ENCODE measurements around the gene ARHGEF5. TPM values are rescaled to one million over a fixed set of nuclear protein-coding genes. Genes with fewer than 3 reads are reported as not detected.
"Not testable (repeated sequence)": the region's sequence is repeated elsewhere in the genome, so short reads cannot be mapped to it uniquely, and the experiment has no call there.

Gene ARHGEF5
- total RNA-seq, 2 donors from 2014 or later: 73.8 to 80.5 TPM

DNA sequence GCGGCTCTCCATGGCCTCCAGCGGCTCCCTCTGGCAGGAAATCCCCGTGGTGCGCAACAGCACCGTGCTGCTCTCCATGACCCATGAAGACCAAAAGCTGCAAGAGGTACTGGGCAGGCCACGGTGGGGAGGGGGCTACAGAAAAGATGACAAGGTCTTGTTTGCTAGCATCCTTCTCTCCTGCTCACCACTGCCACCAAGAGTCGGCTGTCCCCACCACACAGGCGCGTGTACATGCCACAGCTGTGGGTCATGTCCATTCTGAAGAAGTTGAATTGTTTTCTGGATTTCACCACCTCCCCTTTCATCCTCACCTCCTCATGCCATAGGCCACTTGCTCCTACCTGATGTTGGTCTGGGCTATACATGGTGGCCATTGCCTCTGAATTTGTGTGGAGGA, 12.0 kb downstream of the ARHGEF5 start:
- intact Hi-C loops (cut with DNase I, micrococcal nuclease); ATAC-seq; DNase-seq: not testable (repeated sequence)

DNA sequence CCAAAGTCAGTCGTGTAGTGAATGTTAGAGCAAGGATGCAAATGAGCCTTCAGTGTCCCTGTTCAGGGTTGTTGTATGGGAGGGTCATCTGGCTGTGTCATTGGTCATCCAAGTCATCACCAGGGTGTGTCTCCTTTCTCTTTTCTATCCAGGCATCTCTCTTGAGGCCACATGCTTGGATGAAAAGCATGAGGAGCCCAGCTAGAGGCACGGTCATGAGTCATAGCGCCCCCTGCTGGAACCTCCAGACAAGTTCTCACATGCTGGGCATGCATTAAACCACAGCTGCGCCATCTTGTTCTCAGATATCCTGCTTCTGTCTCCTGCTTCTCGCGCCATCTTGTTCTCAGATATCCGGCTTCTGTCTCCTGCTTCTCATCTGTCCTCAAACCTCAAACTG, 14.0 kb downstream of the ARHGEF5 start:
- peak; percentile 55 for ATAC-seq
- DNase-seq; intact Hi-C loops (cut with DNase I, micrococcal nuclease): not testable (repeated sequence)

DNA sequence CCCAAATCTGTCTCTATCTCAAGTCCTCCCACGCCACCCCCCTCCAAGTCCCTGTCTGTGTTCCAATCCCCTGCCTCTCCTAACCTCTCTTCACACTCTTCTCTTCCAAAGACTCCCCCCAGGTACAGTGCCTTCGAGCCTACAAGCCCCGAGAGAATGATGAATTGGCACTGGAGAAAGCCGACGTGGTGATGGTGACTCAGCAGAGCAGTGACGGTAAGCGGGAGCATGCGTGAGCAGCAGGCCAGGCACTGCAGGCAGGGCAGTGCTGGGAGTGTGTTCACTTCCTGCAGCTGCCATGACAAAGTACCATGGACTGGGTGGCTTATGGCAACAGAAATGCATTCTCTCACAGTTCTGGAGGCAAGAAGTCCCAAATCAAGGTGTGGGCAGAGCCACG, 23.4 kb downstream of the ARHGEF5 start:
- ATAC-seq (no peak), DNase-seq (no peak)
- intact Hi-C loops (cut with DNase I, micrococcal nuclease): no loop called here

DNA sequence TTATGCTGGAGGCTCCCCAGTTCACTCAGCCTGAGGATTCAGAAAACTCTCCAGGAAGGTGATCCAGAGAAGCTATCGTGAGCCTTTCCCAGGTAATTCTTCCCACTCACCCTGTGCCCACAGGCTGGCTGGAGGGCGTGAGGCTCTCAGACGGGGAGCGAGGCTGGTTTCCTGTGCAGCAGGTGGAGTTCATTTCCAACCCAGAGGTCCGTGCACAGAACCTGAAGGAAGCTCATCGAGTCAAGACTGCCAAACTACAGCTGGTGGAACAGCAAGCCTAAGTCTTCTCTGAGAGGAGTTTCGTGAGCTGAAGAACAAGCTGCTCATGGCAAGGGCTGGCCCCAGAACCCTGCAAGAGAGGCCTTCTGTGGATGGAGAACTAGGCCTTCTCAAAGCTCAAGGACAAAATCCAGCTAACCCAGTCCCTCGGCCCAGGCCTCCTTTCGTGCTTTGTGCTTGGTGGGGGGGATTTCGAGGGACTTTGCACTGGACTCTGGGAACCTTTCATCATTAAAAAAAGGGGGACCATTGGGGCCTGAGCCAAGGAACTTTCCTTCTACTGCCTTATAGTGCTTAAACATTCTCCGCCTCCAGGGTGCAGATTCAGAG, 24.7 kb downstream of the ARHGEF5 start:
- intact Hi-C loops (cut with DNase I, micrococcal nuclease): no loop called here
- no peak for DNase-seq
- no peak for ATAC-seq

DNA sequence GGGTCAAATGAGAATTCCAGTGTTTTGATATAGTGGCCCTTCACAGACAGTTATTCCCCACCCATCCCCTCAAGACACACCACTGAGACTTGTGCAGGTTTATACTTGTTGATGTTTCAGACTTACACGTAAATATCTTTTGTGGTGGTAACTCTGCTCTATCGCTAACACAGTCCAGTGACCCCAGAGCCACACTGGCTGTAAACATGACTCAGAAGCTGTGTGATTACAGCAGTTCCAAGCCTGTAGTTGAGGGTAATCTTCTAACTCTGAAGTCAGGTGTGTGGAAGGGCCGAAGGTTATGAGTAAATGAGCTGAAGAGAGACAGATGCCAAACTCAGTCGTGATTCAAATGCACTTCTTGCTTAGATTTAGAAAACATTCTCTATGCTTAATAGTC, 28.9 kb downstream of the ARHGEF5 start:
- DNase-seq (peak; percentile 19 to 38), ATAC-seq (peak; percentile 95)
- intact Hi-C loops (cut with DNase I, micrococcal nuclease): no loop called here

DNA sequence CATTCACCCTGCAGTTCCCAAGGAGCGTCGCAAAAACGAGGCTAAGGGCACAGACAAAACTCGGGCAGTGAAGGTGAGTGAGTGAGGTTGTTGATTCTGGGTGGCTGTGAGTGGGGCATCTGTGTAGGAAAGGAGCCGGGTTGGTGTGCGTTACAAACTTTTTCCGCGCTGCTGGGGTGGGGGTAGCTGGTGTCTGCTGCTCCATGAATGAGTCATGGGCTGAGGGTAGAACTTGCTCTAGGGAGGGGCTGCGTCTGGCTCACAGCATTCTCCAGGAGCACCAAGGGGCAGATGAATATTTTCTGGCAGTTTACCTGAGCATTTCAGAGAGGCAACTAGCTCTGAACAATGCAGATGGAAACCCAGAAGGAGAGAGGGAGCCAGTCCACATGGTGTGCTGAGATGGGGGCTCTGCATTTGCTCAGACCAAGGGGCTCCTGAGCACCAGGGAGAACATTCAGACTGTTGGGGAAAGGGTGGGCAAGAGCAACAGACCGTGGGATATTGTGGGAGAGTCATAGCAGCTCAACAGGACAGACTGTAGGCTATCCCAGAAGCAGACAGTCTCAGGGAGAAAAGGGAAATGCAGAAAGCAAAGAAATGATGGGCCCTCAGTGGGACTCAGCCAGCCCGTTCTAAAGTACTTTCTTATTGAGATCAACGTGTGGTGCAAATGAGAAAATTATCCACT, 29.5 kb downstream of the ARHGEF5 start:
- DNase-seq: peak; percentile 27 to 48
- peak; percentile 76 for ATAC-seq
- intact Hi-C loops (cut with DNase I, micrococcal nuclease): no loop called here

DNA sequence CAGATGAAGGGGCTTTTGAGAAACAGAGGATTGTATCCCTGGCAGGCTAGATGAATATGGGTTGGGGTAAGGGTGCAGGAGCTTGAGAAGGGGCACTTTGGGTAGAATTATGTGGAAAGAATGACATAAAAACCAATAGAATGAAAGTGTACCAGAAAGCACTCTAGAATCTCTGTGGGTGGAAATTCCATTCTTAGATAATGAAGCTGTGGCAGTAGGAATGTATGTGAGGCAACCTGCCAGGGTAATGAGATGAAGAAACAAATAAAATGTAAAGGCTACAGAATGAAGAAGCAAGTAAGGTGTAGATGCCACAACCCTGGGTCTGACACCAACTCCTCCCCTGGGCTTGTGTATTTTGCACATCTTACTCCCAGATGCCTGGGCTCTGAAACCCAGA, 31.5 kb downstream of the ARHGEF5 start:
- intact Hi-C loops (cut with DNase I, micrococcal nuclease): no loop called here
- DNase-seq: no peak
- ATAC-seq: no peak

DNA sequence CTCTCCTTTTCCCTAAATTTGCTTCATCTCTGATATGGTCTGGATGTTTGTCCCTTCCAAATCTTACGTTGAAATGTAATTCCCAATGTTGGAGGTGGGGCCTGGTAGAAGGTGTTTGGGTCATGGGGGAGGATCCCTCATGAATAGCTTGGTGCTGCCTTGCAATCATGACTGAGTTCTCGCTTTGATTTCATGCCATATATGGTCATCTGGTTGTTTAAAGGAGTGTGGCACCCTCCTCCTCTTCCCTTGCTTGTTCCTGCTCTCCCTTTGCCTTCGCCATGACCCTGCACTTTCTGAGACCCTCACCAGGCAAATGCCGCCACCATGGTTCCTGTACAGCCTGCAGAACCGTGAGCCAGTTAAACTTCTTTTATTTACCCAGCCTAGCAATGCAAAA, 33.7 kb downstream of the ARHGEF5 start:
- intact Hi-C loops (cut with DNase I, micrococcal nuclease): no loop called here
- DNase-seq (no peak), ATAC-seq (no peak)

DNA sequence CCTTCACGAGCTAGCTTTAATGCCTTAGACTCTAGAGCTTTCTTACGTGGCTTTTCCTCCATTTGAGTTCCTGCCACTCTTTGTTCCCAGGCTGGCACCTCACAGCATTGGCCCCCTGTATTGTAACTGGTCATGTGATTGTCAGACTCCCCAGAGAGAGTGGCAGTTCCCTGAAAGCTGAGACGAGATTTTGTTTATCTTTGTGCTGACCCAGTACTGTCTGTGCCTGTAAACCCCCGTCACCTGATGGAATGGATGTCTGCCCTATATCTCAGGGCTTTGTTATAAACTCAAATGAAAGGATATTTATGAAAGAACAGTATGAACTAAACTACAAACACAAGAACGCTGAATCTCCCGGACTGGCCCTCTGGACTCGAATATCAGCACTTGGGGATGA, 35.3 kb downstream of the ARHGEF5 start:
- DNase-seq: peak in 1 of 2 donors; percentile 36
- intact Hi-C loops (cut with DNase I, micrococcal nuclease): no loop called here
- no peak for ATAC-seq

DNA sequence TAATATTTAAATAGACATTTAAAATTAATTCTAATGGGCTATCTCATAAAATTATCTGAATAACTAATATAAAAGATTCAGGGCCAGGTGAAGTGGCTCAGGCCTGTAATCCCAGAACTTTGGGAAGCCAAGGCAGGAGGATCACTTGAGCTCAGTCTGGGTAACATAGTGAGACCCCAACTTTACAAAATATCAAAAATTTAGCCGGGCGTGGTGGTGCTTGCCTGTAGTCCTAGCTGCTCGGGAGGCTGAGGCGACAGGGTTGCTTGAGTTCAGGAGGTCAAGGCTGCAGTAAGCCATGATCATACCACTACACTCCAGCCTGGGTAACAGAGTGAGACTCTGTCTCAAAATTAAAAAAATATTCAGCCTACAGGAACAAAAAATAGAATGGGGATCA, 35.8 kb downstream of the ARHGEF5 start:
- intact Hi-C loops (cut with DNase I, micrococcal nuclease): no loop called here
- no peak for ATAC-seq
- DNase-seq: no peak

DNA sequence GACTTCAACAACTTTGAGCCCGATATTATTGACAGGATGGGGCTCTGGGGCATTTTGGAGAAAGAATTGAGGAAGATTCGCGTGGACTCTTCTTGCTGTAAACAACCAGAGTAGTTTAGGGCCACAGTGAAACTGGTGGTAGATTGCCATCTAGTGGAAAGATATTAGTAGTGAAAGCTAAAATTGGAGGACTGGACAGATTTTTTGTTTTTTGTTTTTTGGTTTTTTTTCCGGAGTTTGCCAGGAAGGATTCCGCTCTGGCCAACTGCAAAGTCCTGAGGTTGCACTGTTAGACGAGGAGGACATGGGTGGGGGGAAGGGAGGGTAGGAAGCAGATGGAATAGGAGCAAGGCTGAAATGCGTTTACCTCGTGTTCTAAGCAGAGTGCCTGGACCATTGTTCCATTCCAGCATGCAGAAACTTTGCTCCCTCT, 36.6 kb downstream of the ARHGEF5 start:
- DNase-seq: no peak
- peak; percentile 84 for ATAC-seq
- intact Hi-C loops (cut with DNase I, micrococcal nuclease): no loop called here

DNA sequence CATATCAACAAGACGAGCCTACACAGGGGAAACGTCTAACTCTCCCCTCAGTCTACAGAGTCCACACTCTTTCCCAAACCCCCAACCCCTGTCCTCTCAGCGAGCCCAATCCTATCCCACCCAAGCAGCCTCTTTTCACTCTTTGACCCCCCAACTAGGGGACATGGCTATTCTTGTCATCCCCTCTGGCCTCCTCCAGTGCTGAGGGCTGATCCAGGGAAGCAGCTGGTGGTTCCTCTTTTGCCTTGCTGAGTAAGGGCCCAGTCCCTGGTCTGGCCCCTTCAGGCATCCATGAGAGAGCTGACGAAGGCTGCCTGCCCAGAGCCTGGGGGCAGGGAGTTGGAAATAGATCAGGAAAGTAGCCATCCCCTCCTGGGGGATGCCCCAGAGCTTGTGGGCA, 41.9 kb downstream of the ARHGEF5 start:
- intact Hi-C loops (cut with DNase I, micrococcal nuclease): loop anchor here in 1 of 2 donors (5.0 kb wide), 1 partner anchor 225 kb away; no protein-coding TSS in a partner anchor
- ATAC-seq (no peak), DNase-seq (no peak)

DNA sequence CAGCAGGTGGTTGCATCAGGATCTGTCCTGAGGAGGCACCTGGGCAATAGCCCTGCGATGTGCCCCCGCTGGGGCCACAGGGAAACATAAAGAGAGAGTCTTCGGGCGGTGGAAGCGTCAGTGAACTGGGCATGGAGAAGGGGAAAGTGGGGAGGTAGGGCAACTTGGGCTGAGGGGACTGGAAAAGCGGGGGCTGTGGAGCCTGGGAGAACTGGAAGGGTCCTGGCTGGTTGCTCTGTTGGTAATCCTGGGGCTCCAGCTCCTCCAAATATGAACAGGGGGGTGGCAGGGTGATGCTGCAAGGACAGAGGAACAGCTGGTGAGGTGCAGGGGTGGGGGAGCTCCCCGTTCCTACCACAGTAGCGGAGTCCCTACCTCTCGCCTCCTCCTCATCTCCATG, 43.1 kb downstream of the ARHGEF5 start:
- intact Hi-C loops (cut with DNase I, micrococcal nuclease): loop anchor here in 1 of 2 donors (5.0 kb wide), 1 partner anchor 226 kb away; no protein-coding TSS in a partner anchor
- no peak for DNase-seq
- no peak for ATAC-seq

DNA sequence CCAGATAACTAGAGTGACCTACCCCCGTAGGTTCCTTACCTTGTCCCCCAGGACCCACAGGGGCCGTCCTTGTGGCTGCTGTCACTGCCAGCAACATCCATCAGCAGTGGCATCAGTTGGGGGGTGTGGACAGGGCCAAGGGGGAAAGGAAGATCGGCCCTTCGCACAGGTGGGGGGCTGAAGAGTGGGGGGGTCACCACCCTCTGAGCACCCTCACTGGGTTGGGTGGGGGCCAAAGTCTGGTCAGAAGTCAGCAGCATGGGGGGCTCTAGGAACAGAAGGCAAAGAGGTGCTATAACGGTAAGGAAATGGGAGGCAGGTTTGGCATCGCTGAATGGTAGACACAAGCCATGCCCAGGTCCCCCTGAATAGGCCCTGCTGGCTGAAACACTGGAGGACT, 43.7 kb downstream of the ARHGEF5 start:
- intact Hi-C loops (cut with DNase I, micrococcal nuclease): loop anchor here in 1 of 2 donors (5.0 kb wide), 1 partner anchor 227 kb away; no protein-coding TSS in a partner anchor
- ATAC-seq: no peak

DNA sequence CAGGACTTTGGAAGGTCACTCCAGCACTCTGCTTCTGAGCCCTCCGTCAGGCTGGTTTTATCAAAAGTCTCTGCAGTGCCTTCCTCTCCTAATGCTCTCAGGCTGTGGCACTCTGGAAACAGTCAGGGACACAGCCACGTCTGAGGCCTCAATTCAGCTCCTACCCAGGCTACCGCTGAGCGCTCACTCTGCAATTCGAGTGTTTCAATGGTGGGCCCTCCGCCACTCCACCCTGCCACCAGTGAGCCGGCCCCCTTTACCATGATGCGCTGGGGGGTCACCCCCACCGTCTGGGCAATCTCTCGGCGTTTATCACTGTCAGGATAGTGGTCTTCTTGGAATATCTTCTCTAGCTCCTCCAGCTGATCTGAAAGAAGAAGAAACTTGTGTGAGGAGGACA, 44.7 kb downstream of the ARHGEF5 start:
- intact Hi-C loops (cut with DNase I, micrococcal nuclease): loop anchor here in 1 of 2 donors (5.0 kb wide), 1 partner anchor 228 kb away; no protein-coding TSS in a partner anchor
- DNase-seq (no peak), ATAC-seq (no peak)

More for the DNA sequence above, 43.7 kb downstream of the ARHGEF5 start:
- no peak for DNase-seq

DNA sequence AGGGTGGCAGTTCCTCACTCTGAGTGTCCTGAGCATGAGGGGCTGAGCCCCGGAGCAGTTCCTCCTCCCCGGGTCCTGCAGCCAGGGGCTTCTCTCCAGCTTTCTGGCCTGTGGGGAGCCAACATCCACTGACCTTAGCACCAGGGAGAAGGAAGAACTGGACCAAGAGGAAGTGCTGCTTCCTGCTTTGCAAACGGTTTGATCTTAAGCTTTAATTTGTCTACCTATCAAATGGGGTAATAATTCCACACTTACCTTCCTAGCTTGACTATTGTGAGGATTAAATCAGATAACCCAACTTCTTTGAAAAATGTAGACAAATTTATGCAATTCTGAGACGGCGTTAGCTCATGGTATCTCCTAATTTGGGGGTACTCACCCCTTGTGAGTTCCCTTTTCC, 46.3 kb downstream of the ARHGEF5 start:
- intact Hi-C loops (cut with DNase I, micrococcal nuclease): no loop called here
- no peak for ATAC-seq
- DNase-seq: no peak

DNA sequence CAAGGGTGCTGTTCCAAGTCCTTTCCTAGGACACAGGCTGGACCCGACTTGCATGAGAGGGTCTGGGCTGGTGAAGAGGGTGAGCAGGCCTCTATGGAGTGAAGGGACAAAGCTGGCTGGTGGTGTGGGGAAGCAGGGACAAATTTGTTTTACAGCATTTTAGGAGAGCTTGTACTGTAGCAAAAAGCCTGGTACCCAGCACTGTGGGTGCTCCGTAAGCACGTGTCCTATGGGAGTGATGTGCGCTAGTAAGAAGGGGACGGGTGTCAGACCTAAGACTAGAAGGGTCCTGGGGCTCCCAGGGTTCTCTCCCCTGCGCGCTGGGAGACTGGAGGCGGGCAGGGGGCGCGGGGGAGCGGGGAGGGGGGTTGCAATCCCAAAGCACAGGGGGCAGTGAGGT, 47.9 kb downstream of the ARHGEF5 start:
- DNase-seq (no peak), ATAC-seq (no peak)
- intact Hi-C loops (cut with DNase I, micrococcal nuclease): no loop called here

DNA sequence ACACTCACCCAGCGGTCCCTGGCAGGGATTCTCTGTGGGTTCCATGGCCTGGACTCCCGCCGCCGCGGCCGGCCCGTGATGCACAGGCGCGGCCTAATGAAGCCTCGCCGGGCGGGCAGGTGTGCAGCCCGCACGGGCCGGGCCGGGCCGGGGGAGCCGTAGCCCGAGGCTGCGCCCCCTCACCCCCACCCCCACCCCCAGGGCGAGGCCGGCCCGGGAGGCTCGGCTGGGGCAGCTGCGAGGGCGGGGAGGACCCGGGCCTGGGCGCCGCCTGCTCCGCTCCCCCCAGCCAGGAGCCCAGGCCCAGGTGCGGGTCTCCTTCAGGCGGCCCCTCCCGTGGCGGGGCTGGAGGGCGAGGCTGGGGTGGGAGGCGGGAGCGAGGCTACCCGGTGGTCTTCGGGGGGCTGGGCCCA, 48.5 kb downstream of the ARHGEF5 start, which contains the start of gene NOBOX:
Gene NOBOX, minus strand, starts transcription at position 45 of the 413 bp plus-strand sequence.
- no peak for ATAC-seq
- DNase-seq: no peak
- intact Hi-C loops (cut with DNase I, micrococcal nuclease): no loop called here

DNA sequence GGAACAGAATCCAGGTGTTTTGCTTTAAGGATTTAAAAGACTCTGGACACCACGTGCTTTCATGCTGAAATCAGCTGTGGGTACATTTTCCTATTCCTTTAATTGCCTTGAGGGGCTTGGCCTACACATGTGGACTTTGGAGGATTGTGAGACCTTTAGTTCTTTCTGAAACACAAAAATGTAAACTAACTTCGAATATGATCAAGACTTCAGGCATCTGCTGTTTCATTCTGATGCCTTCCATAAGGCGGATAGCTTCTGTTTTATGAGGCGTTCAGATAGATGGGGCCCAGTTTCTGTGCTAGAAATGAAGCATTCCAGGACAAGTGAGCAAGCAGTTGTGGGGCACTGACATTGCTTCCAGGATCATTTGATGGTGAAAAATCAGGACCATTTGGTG, 49.7 kb downstream of the ARHGEF5 start:
- ATAC-seq (no peak), DNase-seq (no peak)
- intact Hi-C loops (cut with DNase I, micrococcal nuclease): no loop called here

DNA sequence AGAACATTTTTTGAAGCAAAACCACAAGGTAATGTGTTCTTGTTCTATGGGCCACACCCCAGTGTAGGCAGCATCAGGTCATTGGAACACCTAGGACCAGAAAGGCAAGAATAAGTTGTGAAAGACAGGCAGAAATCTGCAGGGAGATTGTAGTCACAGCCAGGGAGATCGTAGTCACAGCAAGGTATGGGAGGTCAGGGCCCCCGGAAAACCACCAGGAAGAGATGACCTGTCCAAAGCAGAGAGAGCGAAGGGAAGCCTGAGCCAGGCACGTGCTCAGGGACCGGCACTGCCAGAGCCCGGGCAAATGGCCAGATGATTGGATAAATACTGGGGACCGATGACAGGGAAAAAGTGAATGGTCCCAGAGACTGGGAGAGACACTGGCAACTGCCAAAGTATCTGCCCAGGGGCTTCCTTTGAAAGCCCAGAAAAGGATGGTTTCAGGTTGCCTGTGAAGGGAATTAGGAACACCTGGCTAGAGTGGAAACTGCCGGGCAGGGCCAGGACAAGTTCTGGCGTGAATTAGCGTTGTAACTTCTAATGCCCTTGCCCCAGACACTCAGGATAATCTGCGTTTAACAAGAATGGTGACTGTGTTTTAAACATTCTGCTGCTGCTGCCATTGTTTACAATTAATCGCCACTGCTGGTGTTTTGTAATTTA, 52.2 kb downstream of the ARHGEF5 start:
- ATAC-seq: no peak
- intact Hi-C loops (cut with DNase I, micrococcal nuclease): no loop called here
- no peak for DNase-seq

All from left colon (tissue), 2 donors.